SU-DHL-6 (cell line): ENCODE data around the gene CLDN5.

Experiments used
- EZH2phosphoT487 ChIP-seq: fragments of 200-600 bp; sonication (generic), shearing (Covaris generic); conservative IDR thresholded peaks from 2 replicates; pipeline ENCODE4 v1.6.1; 2018; ENCODE audit warnings: mild to moderate bottlenecking, antibody characterized with exemption, low read length, moderate library complexity, mixed read lengths
- TF ChIP-seq, protein P1 (sequence below): fragments of 200-600 bp; sonication (generic); IDR thresholded peaks from one replicate; pipeline ENCODE4 v1.5.1; 2017; ENCODE audit warnings: antibody characterized with exemption, mild to moderate bottlenecking, low read length, moderate library complexity; ENCODE audit not compliant: insufficient read depth, poor library complexity, severe bottlenecking

DNA sequence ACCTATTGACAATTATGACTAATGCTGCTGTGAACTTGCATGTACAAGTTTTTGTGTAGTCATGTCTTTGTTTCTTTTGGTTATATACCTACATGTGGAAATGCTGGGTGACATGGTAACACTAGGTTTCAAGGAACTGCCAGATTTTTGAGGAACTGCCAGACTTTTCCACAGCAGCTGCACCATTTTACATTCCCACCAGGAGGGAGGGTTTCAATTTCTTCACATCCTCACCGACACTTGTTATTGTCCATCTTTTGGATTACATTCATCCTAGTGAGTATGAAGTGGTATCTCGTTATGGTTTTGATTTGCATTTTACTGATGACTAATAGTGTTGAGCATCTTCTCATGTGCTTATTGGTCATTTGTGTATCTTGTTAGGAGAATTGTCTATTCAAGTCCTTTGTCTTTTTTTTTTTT lies 13.3 kb downstream of the CLDN5 start:
- TF ChIP-seq, protein P1, sequence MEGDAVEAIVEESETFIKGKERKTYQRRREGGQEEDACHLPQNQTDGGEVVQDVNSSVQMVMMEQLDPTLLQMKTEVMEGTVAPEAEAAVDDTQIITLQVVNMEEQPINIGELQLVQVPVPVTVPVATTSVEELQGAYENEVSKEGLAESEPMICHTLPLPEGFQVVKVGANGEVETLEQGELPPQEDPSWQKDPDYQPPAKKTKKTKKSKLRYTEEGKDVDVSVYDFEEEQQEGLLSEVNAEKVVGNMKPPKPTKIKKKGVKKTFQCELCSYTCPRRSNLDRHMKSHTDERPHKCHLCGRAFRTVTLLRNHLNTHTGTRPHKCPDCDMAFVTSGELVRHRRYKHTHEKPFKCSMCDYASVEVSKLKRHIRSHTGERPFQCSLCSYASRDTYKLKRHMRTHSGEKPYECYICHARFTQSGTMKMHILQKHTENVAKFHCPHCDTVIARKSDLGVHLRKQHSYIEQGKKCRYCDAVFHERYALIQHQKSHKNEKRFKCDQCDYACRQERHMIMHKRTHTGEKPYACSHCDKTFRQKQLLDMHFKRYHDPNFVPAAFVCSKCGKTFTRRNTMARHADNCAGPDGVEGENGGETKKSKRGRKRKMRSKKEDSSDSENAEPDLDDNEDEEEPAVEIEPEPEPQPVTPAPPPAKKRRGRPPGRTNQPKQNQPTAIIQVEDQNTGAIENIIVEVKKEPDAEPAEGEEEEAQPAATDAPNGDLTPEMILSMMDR = no peak
- TF ChIP-seq EZH2phosphoT487 = no peak
